Stomach (tissue), 9 donors: ENCODE measurements around the gene EEFSEC. TPM values are rescaled to one million over a fixed set of nuclear protein-coding genes. Genes with fewer than 3 reads are reported as not detected.
A peak's percentile ranks its signal among the peaks of the same experiment; 100 is the strongest.

Experiments
- DNase-seq, 2 donors: peaks; one replicate each; pipeline versions ENCODE4 v3.0.0 to v3.0.0-alpha.2; 2013 to 2019
- H3K27ac ChIP-seq, 5 donors: fragments of 200-600 bp in 4 of 5; sonication (generic) in 4 of 5; one replicate each; pipeline ENCODE4 v1.5.1; 2013 to 2019; ENCODE audit warnings: mild to moderate bottlenecking in 1 of 5, moderate library complexity in 1 of 5
- H3K27me3 ChIP-seq, 3 donors: fragments of 200-600 bp; sonication (generic); one replicate each; pipeline ENCODE4 v1.5.1; 2017 to 2019; ENCODE audit warnings: mixed run types in 1 of 3
- H3K36me3 ChIP-seq, 4 donors: fragments of 200-600 bp; sonication (generic); 1 replicate in 3 of 4; 2 replicates in 1 of 4; pipeline ENCODE4 v1.5.1; 2016 to 2019
- H3K4me1 ChIP-seq, 4 donors: fragments of 200-600 bp; sonication (generic); one replicate each; pipeline ENCODE4 v1.5.1; 2016 to 2019
- H3K4me3 ChIP-seq, 4 donors: fragments of 200-600 bp; sonication (generic) in 3 of 4; one replicate each; pipeline ENCODE4 v1.5.1; 2016 to 2019; ENCODE audit warnings: mild to moderate bottlenecking in 1 of 4
- H3K9me3 ChIP-seq, 4 donors: fragments of 200-600 bp; sonication (generic); one replicate each; pipeline ENCODE4 v1.5.1; 2016 to 2019
- EP300 ChIP-seq: sonication (generic); formaldehyde crosslinking; IDR thresholded peaks from one replicate; pipeline ENCODE4 v1.6.1; 2017; ENCODE audit warnings: antibody characterized with exemption
- POLR2A ChIP-seq, 4 donors: fragments of 450-650 bp; IDR thresholded peaks; one replicate each; pipeline ENCODE4 v1.6.1; 2016; ENCODE audit warnings: antibody characterized with exemption in 4 of 4, control low read depth in 2 of 4, mild to moderate bottlenecking in 1 of 4, moderate library complexity in 1 of 4
- POLR2AphosphoS5 ChIP-seq, 3 donors: sonication (generic); formaldehyde crosslinking; IDR thresholded peaks; one replicate each; pipeline ENCODE4 v1.6.1; 2016; ENCODE audit warnings: antibody characterized with exemption in 3 of 3
- WGBS, 5 donors: extraction: QIAGEN DNeasy Blood & Tissue Kit in 3 of 5; methylation state at CpG; one replicate each; pipeline versions ENCODE4 v1.1.5 to v1.1.7; 2013 to 2018; 5-methylcytosine and 5-hydroxymethylcytosine counted together
- intact Hi-C: fragments of 100-400 bp; cut with DNase I; formaldehyde crosslinking; loops from one replicate; pipeline ENCODE4 v1.15.1; 2023; ENCODE audit warnings: low total_unique reads
- polyA plus RNA-seq, 3 donors: library from polyadenylated mRNA; stranded (reverse); fragments of 200-250 nt; gene quantifications; one replicate each; pipeline ENCODE4 v1.2.3, GENCODE V29; 2013
- total RNA-seq, 5 donors: library from RNA; depleted of rRNA; stranded (reverse); fragments of >200 nt; gene quantifications; one replicate each; pipeline versions ENCODE4 v1.1.0 to v1.2.3, GENCODE V29; 2014 to 2016
- TF ChIP-seq, protein P1 (sequence below), 7 experiments: fragments of 450-650 bp in 4 of 7; fragments of 200-600 bp in 3 of 7; sonication (generic) in 3 of 7; IDR thresholded peaks; one replicate each; pipeline ENCODE4 v1.5.1; 2016 to 2019; ENCODE audit warnings: antibody characterized with exemption in 7 of 7, control low read depth in 2 of 7, mild to moderate bottlenecking in 1 of 7
- donor health status: healthy with polysubstance abuse.
- donor health status: Bipolar disorder and iron deficiency.
- donor health status: healthy.

EEFSEC gene
- total and polyA plus RNA-seq, 8 donors: 5.0 to 39.1 (median 13.2) TPM

DNA sequence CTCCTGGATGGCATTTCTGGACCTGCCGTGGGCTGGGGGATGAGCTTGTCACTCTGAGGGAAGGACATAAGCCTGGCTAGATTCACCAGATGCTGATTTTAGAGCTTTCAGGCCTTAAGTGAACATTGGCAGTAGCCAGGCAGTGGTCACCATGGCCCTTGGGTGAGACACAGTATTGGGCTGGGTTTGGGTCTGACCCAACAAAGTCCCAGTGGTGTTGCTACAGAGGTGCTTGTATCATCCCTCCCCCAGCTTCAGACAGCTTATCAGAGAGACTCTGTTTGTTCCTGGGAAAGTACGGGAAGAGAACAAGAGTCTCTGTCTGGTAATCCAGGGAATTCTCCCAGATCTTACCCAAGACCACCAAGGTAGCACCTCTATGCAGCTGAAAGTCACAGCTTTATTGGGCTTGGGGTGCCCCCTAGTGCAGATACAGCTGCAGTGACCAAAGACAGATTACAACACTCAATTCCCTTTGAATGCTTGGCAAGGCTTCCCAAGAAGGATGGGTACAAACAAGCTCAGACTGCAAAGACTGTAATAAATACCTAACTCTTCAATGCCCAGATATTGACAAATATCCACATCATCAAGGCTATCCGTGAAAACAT lies 19.9 kb upstream of the EEFSEC start:
- DNase-seq: peak in 1 of 2 donors; percentile 36
- Histone ChIP-seq H3K36me3 (no peaks in the 10 kb centered on the region), H3K27ac (no peak overlapping the region), H3K4me3 (no peak overlapping the region), H3K9me3 (peaks cover 0 to 5% (median 0%) of the 10 kb centered on the region in 4 donors), H3K27me3 (peaks cover 0 to 4% (median 0%) of the 10 kb centered on the region in 3 donors), H3K4me1 (no peaks in the 10 kb centered on the region)
- TF ChIP-seq EP300 (no peak), POLR2A (IDR thresholded peaks at IDR 0.05) (no peak), POLR2AphosphoS5 (IDR thresholded peaks at IDR 0.05) (no peak)
- TF ChIP-seq, protein P1, sequence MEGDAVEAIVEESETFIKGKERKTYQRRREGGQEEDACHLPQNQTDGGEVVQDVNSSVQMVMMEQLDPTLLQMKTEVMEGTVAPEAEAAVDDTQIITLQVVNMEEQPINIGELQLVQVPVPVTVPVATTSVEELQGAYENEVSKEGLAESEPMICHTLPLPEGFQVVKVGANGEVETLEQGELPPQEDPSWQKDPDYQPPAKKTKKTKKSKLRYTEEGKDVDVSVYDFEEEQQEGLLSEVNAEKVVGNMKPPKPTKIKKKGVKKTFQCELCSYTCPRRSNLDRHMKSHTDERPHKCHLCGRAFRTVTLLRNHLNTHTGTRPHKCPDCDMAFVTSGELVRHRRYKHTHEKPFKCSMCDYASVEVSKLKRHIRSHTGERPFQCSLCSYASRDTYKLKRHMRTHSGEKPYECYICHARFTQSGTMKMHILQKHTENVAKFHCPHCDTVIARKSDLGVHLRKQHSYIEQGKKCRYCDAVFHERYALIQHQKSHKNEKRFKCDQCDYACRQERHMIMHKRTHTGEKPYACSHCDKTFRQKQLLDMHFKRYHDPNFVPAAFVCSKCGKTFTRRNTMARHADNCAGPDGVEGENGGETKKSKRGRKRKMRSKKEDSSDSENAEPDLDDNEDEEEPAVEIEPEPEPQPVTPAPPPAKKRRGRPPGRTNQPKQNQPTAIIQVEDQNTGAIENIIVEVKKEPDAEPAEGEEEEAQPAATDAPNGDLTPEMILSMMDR (IDR thresholded peaks at IDR 0.05): peak in 5 of 7 experiments; percentile 13 to 65 (median 29)
- WGBS, 5 donors: 48 to 65% (median 58%) methylated on average over 3 of the region's 3 CpGs
- intact Hi-C loops: no loop called here

- intact Hi-C loops: no loop called here
- Histone ChIP-seq H3K4me3 (no peak overlapping the region), H3K27ac (no peak overlapping the region), H3K9me3 (no peaks in the 10 kb centered on the region), H3K4me1 (no peaks in the 10 kb centered on the region), H3K27me3 (peaks cover 0 to 5% (median 0%) of the 10 kb centered on the region in 3 donors), H3K36me3 (no peaks in the 10 kb centered on the region)
- no peak for DNase-seq
- TF ChIP-seq POLR2A (IDR thresholded peaks at IDR 0.05) (no peak), POLR2AphosphoS5 (IDR thresholded peaks at IDR 0.05) (no peak)
- WGBS, 5 donors: 75 to 87% (median 85%) methylated on average over 3 to 4 of the region's 4 CpGs
Observed at GRCh38 chr3:128143496-128143895, 9.8 kb upstream of the EEFSEC start.

GRCh38 chr3:128144512-128145187 lies 8.6 kb upstream of the EEFSEC start:
- H3K4me1 ChIP-seq: no peaks in the 10 kb centered on the region
- no peaks in the 10 kb centered on the region for H3K36me3 ChIP-seq
- 62 to 74% (median 73%) methylated on average over 5 of the region's 5 CpGs for WGBS, 5 donors
- H3K4me3 ChIP-seq: no peak overlapping the region
- H3K27ac ChIP-seq: no peak overlapping the region
- DNase-seq: no peak
- TF ChIP-seq EP300 (no peak), POLR2AphosphoS5 (IDR thresholded peaks at IDR 0.05) (no peak), POLR2A (IDR thresholded peaks at IDR 0.05) (no peak)
- TF ChIP-seq, protein P1 (IDR thresholded peaks at IDR 0.05): no peak
- no peaks in the 10 kb centered on the region for H3K9me3 ChIP-seq
- peaks cover 0 to under 1% (median 0%) of the 10 kb centered on the region in 3 donors for H3K27me3 ChIP-seq
- intact Hi-C loops: no loop called here

DNA sequence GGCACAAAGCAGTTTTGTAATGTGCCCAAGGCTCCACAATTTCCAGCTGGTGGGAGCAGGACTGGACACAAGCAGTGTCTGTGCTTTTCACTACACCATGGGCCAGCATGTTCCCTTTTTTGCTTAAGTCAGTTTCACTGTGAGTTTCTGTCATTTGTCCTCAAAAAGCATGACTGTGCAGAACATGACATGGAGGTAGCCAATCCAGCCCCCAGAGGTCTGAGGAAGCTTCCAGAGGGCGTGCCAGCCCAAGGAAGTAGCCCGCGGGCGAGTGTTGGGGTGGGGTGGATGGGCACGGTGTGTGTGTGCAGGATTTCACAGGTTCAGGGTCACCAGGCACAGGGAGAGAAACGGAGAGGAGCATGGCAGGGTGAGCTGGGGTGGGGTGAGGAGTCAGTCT lies 8.0 kb upstream of the EEFSEC start:
- Histone ChIP-seq H3K4me3 (no peak overlapping the region), H3K4me1 (no peaks in the 10 kb centered on the region), H3K36me3 (no peaks in the 10 kb centered on the region), H3K27me3 (no peaks in the 10 kb centered on the region), H3K27ac (no peak overlapping the region), H3K9me3 (no peaks in the 10 kb centered on the region)
- intact Hi-C loops: no loop called here
- DNase-seq: peak in 1 of 2 donors; percentile 19
- TF ChIP-seq POLR2A (IDR thresholded peaks at IDR 0.05) (no peak), EP300 (no peak), POLR2AphosphoS5 (IDR thresholded peaks at IDR 0.05) (no peak)
- TF ChIP-seq, protein P1 (IDR thresholded peaks at IDR 0.05): no peak
- WGBS, 5 donors: 63 to 72% (median 66%) methylated on average over 6 of the region's 6 CpGs

DNA sequence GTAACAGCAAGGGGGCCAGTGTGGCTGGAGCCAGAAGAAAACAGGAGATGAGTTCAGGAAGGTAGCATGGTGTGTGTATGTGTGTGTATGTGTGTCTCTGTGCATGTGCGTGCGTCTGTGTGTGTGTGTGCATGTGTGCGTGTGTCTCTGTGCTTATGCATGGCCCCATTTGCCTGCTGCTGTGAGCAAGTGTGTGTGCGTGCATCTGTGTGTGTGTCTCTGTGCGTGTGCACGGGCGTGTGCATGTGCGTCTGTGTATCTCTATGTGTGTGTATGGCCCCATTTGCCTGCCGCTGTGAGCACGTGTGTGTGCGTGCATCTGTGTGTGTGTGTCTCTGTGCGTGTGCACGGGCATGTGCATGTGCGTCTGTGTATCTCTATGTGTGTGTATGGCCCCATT lies 7.1 kb upstream of the EEFSEC start:
- 93 to 98% (median 97%) methylated on average over 14 of the region's 14 CpGs for WGBS, 5 donors

More for the DNA sequence above, 7.1 kb upstream of the EEFSEC start:
- H3K27ac ChIP-seq: no peak overlapping the region
- no peak for DNase-seq
- no peaks in the 10 kb centered on the region for H3K36me3 ChIP-seq
- TF ChIP-seq, protein P1 (IDR thresholded peaks at IDR 0.05): no peak
- TF ChIP-seq EP300 (no peak), POLR2AphosphoS5 (IDR thresholded peaks at IDR 0.05) (no peak), POLR2A (IDR thresholded peaks at IDR 0.05) (no peak)
- H3K9me3 ChIP-seq: no peaks in the 10 kb centered on the region
- H3K4me3 ChIP-seq: no peak overlapping the region
- no peaks in the 10 kb centered on the region for H3K4me1 ChIP-seq
- intact Hi-C loops: no loop called here
- no peaks in the 10 kb centered on the region for H3K27me3 ChIP-seq
